NOMO-1 treated with DMSO at 0.1 percent for 48 hours (cell line): ENCODE results near the gene WIPF2.

ENCODE experiments used
- DNase-seq: peaks from one replicate; lab custom pipeline; 2025; ENCODE audit not compliant: unreplicated experiment; lab: John Stamatoyannopoulos, UW

The WIPF2 gene, protein sequence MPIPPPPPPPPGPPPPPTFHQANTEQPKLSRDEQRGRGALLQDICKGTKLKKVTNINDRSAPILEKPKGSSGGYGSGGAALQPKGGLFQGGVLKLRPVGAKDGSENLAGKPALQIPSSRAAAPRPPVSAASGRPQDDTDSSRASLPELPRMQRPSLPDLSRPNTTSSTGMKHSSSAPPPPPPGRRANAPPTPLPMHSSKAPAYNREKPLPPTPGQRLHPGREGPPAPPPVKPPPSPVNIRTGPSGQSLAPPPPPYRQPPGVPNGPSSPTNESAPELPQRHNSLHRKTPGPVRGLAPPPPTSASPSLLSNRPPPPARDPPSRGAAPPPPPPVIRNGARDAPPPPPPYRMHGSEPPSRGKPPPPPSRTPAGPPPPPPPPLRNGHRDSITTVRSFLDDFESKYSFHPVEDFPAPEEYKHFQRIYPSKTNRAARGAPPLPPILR

DNA sequence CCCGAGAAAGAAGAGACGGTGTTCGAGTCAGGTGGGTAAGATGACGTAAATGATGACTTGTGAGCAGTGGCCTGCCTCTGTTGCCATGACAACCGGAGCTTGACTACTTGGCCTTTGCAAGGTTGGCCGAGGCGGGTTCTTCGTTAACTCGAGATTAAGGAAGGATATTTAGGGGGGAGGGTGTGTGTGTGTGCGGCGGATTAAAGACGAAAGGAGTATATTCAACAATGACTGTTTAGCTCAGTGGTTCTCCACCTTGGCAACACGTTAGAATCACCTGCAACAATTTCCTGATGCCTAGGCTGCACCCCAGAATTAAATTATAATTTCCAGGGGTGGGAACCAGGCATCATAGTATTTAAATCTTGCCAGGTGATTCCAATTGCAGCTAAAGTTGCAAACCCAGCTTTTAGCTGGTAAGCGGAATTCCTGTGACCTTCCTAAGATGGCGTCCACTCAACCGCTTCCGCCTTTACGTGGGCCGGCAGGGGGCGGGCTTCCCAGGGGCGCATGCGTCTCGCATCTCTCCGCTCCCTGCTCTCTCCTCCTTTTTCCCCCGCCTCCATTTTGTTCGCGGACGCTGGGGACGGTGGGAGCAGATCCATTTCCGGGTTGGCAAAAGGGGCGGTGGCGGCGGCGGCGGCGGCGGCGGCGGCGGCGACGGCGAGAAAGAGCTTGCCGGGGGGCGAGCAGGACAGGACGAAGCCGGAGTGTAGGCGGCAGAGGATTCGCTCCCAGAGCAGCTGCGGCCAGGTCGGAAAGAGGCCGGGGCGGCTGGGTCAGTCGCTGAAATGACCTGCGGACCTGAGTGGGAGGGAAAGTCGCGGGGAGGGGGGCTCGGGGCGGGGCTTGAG is at the start of gene WIPF2:
WIPF2 (plus strand) TSS at position 565 of the 854 bp plus-strand sequence. CDS start 37,156 bp downstream, outside the sequence.
- peak; percentile 96 for DNase-seq

DNA sequence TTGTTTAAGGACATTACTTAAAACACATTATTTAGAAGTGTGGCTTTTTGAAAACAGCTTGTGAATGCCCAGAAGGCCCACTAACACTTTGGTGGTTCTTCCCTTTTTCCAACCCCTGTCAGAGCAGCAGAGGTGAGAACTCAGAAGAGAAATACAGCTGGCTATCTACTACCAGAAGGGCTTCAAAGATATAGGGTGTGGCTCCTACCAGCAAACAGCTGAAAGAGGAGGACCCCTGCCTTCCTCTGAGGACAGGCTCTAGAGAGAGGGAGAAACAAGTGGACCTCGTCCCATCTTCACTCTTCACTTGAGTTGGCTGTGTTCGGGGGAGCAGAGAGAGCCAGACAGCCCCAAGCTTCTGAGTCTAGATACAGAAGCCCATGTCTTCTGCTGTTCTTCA is 48.8 kb upstream of the WIPF2 start:
- no peak for DNase-seq

DNA sequence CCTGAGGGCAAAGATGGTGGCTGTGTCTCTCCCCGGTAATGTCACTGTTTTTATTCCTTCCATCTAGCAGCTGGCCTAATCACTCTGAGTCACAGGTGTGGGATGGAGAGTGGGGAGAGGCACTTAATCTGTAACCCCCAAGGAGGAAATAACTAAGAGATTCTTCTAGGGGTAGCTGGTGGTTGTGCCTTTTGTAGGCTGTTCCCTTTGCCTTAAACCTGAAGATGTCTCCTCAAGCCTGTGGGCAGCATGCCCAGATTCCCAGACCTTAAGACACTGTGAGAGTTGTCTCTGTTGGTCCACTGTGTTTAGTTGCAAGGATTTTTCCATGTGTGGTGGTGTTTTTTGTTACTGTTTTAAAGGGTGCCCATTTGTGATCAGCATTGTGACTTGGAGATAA is 47.4 kb upstream of the WIPF2 start:
- DNase-seq: no peak

DNA sequence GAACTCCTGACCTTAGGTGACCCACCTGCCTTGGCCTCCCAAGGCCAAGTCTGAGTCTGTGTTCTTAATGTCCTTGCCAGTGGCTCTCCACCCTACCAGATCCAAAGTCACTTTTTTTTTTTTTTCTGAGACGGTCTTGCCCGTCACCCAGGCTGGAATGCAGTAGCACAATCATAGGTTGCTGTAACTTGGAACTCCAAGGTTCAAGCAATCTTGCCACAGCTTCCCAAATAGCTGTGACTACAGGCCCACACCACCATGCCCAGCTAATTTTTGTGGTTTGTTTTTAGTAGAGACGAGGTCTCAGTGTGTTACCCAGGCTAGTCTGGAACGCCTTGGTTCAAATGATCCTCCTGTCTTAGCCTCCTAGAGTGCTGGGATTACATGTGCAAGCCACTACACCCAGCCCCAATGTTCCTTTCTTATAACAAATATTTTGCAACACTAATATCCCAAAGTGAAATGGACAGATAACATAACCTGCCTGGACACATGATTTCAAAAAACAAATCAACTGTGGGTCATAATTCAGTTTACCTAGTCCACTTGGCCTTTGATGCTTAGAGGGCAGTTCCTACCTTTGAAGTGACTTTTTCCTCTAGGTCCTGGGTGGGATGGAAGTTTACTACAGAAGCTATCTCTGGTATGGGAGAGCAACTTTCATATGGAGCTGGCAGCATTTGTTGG is 45.9 kb upstream of the WIPF2 start:
- no peak for DNase-seq

DNA sequence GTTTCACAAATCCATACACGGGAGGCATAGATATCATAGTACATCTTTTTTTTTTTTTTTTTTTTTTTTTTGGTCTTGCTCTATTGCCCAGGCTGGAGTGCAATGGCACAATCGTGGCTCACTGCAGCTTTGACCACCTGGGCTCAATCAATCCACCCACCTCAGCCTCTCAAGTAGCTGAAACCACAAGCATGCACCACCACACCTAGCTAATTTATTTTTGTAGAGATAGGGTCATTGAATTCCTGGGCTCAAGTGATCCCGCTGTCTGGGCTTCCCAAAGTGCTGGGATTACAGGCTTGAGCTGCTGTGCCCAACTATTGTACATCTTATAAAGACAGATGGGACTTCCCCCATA is 45.3 kb upstream of the WIPF2 start:
- no peak for DNase-seq

DNA sequence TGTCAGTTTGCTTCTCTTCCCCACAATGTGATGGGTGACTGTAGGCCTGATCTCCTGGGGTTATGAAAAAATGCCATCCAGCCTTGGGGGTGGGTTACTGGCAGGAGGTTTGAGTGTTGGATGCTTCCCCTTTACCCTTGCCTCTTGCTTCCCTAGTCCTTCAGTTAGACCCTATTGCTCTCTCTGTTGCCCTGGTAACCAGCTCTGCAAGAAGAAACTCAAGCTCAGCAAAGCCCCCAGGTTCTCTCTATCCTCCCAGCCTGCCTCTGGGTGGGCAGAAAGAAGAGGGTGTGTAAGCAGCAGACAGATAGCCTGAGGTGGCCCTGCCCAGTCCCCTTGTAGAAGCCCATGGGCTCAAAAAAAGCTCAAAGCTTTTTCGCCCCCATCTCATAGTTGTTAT is 44.6 kb upstream of the WIPF2 start:
- DNase-seq: no peak

DNA sequence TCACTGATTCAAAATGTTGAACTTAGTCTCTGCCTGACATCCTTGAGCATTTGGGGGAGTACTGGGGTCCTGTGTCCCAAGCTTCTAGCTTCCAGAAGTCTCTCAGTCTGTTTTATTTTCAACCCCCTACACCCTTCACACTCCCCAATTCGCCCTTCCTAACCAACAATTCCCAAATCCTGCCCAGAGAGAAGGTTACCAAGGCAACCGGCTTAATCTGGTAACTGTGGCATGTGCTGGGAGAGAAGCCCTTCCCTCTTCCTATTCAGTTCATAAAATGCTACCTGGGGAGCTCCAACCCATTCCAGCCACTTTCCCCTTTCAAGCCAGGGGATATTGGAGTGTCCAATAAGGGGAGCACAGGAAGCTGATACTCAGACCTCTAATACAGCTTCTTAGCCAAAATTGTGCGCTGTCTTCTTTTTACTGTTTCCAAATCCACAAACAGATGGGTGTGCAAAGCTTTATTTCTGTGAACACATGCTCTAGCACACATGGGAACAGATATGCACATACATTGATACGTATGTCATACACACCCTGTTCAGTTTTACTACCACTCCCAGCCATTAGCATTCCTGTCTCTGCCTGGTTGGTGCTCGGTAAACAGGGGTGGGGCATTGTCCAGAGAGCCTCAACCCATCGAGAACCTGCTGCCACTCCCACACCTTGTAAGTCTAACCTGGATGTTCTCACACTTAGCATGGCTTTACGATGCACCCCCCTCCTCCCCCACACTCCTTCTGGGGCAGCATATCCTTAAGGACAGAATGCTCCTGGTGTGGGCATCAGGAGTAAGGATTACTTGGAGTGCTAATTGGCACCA is 43.0 kb upstream of the WIPF2 start:
- no peak for DNase-seq

DNA sequence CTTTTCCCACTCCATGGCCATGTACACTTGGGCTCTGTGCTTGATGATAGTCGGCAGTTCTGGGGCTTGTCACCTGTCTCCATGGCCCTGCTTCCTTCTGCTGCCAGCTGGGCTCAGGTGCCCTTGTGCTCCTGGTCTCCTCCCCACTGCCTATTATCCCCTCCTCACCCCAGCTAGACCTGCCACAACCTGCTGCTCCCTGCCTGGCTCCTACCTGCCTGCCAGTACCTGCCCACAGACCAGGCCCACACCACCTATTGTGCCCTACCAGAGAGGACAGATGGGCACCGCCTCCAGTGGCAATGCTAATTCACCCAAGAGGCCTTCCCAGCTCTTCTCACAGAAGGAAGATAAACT is 42.4 kb upstream of the WIPF2 start:
- DNase-seq: no peak

DNA sequence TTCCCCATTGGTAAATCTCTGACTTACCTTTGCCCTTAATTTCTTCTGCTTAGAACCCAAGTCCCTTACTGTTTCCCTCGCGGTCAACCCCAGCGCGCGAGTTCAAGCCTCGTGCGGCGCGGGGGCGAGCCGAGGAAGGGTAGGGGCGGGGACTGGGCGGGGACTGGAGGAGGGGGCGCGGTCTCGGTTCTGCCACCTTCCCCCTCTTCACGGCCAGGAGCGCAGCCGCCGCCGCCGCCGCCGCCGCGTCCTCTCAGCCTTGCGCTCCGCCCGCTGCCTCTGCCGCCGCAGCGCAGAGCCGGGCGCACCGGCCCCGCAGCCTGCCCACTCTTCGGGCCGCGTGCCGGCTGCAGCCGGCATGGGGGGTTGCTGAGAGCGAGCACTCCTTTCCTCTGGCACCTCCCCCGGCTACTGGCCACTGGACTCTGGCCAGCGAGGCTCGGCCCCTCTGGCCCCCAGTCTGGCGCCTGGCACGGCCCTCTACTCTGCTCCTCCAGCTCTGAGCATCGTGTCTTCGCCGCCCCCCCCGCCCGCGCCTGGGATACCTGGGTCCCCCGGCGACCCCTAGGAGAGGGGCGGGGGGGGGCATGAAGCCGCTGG is 41.7 kb upstream of the WIPF2 start, which contains the start of gene RAPGEFL1:
RAPGEFL1 (plus strand) TSS at position 196 of the 600 bp plus-strand sequence; CDS start at position 588, 392 bp downstream.
- no peak for DNase-seq

DNA sequence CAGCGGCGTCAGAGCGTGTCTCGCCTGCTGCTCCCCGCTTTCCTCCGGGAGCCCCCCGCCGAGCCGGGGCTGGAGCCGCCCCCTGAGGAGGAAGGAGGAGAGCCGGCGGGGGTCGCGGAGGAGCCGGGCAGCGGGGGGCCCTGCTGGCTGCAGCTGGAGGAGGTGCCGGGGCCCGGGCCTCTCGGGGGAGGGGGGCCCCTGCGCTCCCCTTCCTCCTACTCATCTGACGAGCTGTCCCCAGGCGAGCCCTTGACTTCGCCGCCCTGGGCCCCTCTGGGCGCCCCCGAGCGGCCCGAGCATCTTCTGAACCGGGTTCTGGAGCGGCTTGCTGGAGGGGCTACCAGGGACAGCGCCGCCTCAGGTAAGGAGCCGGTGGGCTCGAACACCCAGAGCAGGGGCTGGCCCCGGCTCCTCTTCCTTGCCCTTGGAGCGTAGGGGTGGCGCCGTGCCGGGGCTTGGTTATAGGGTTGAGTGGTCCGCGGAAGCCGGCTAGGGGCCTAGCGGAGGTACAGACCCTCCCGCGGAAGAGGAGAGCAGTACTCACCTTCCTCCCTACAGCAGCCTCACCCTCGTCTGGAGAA is 41.0 kb upstream of the WIPF2 start:
- DNase-seq: no peak

DNA sequence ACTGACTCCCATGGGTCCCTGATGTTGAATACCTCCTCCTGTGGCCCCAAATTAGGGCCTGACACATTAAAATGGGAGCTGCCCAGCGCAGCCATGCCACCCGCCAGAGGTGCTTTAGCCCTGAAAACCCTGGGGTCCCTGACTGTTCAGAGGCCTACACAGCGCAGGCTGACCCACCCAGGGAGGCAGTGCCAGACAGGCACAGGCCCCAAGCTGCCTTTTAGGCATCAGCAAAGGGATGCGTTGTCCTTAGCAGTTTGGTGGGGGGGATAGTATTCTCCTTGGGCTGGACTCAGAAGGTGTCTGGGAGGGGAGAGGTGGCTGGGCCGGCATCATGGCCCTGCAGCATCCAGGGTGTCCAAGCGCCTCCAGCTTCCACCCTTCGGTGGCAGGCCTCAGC is 40.4 kb upstream of the WIPF2 start:
- DNase-seq: no peak

DNA sequence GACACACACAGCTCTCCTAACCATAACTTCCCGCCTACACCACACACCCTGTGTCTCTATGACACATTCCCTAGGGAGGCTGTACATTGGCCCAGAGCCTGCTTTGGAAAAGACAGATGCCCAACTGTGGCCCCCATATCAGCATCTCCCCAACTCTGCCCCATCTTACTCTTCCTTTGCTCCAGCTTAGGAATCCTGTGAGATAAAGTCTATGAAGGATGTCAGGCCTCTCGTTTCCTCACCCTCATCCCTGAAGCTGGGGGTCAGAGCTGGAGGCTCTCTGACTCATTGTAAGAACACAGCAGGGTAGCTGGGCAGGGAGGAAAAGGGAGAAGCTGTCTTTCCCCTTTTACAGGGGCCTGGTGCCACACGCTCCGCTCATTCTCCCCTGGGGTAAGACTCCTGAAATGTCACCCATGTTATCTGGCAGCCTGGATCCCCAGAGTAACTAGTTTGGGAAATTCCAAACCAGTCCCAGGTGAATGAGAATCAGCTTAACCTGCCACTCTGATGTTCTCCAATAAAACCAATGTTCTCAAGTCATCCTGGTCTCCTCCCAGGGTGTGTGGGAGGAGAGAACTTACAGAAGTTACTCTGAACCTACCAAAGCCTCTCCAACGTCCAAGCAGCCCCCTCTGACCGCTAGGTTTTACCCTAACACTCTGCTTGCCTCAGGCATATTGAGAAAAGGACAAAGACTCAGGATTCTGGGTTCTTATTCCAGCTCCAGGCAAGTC is 39.0 kb upstream of the WIPF2 start:
- DNase-seq: no peak

DNA sequence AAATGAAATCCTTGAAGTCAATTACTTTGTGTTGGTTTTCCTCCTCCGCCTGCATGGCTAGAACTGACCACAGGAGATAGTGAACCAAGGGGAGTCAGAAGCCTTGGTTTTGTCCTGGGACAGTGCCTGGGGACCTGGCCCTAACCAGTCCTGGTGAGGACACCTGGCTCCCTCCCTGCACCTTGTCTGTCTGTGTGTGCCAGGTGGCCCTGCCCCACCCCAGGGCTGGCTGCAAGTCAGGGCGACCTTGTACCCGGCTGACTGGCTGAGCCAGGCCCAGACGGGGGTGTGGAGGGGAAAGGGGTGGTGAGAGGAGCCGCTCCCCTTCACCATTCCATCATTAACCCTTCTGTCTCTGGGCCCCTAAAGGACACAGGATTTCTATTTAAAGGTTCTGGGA is 38.4 kb upstream of the WIPF2 start:
- no peak for DNase-seq

DNA sequence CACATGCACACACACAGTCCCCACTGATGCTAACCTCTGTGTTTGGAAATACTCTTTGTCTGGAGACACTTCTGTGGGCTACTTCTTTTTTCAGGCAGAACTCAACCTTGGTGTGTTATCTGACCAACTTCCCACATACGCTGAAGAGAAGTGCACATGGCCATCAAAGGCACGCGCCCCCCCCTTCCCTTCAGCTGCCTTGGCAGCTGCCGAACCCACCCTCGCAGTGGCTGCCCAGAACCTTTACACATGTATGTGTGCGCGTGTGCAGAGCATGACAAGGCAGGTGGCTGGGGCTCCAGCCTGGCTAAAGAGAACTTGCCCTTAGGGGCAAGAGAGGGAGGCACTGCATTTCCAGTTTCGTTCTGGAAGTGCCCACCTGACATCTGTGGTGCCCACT is 37.9 kb upstream of the WIPF2 start:
- DNase-seq: no peak

DNA sequence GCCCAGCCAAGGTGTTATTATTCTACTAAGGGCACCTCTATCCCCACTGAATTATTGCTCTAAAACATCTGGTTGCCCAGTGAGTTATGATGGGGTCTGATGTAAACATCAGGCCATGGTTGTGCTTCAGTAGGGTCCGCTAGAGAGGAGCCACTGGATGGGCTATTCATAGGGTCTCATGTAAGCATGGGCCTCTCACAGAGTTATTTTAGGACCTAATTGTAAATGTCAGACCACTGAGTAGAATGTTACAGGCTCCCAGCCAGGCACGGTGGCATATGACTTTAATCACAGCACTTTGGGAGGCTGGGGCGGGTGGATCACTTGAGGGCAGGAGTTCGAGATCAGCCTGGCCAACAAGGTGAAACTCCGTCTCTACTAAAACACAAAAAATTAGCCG is 36.5 kb upstream of the WIPF2 start:
- DNase-seq: no peak

DNA sequence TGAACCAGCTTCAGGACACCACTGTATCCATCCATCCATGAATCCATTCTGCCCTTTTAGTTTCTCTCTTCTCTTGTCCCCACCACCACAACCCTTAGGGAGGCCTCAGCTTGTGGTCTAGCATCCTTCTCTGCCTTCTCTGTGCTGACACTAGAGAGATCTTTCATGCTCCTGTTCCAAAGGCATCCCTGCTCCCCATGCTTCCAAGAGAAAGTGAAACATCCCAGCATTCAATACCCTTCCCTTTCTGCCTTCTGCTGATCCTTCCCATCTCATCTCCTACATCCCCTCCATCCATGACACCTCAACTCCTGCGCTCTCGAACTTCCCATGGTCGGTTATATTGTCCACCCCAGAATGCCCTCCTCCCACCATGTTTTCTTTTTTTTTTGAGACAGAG is 31.9 kb upstream of the WIPF2 start:
- DNase-seq: no peak

DNA sequence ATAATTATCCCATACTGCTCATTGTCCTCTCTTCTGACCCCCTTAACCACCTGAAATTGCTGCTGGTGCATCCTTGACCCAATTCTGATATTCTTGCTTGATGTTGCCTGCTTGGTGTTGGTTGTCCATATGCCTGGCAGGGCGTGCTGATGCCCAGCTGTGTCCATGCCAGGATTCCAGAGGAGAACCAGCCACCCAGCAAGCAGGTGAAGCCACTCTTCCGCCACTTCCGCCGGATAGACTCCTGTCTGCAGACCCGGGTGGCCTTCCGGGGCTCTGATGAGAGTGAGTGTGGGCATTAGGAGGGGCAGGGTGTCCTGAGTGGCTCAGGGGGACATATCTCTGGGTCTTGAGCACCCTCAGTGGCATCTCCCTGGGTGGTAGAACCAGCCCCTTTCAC is 30.4 kb upstream of the WIPF2 start:
- no peak for DNase-seq

DNA sequence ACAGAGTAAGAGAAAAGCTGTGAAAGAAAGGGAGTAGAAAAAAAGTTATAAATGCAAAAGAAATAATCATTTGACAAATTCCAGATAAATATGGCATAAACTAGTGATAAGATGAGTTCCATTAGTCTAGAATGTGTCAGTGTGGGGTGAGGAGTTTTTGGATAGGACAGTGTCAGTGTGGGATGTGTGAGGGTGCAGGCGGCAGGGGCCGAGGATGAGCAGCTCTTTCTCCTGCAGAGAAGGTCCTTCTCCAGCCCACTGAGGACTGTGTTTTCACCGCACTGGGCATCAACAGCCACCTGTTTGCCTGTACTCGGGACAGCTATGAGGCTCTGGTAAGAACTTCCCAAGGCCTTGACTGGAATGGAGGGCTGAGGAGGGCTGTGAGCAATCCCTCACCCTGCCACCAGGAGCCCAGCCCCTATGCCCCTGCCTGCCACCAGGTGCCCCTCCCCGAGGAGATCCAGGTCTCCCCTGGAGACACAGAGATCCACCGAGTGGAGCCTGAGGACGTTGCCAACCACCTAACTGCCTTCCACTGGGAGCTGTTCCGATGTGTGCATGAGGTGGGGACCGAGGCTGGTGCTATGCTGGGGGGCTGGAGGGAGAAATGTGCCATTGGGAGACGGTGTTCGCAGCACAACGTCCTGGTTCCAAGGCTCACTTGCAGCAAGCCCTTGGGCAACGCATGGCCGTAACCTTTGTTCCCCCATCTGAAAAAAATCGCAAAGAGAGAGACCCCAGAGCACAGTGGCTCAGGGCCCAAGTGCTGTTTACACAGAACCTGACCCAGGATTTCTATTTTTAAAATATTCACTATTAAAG is 28.7 kb upstream of the WIPF2 start:
- no peak for DNase-seq
